Measurements from ENCODE around the gene DUOX2.
"Not testable (repeated sequence)": the region's sequence is repeated elsewhere in the genome, so short reads cannot be mapped to it uniquely, and the experiment has no call there.

Gene DUOX2

GRCh38 chr15:45084163-45084562 lies 29.8 kb downstream of the DUOX2 start:
- H3K27me3 Mint-ChIP-seq = peaks cover 14% of the 10 kb centered on the region
- no peak overlapping the region for H3K4me3 Mint-ChIP-seq
- no peaks in the 10 kb centered on the region for H3K9me3 Mint-ChIP-seq (ENCODE audit: low read depth)
- H3K4me1 Mint-ChIP-seq (ENCODE audit: low read depth) = no peaks in the 10 kb centered on the region
- H3K27ac Mint-ChIP-seq = no peak overlapping the region
- H3K36me3 Mint-ChIP-seq = no peaks in the 10 kb centered on the region

DNA sequence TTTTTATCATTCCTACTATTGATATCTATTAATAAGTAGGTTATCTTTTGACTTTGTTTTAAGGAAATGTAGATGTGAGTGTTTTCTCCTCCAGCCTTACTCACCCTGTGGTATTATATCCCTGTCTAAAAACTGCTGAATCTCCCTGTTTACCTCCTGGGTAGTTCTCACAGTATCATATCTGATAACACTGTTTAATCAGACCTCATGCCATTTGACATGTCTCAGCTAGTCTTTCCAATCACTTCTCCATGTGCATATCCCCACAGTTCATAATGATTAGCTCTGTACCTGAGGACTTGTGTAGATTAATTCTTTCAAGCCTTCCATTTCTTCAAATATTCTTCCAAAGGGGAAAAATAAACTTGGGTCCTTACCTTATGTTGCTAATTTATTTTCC lies 30.7 kb downstream of the DUOX2 start:
- Mint-ChIP-seq H3K9me3 (ENCODE audit: low read depth) (no peaks in the 10 kb centered on the region), H3K27ac (no peak overlapping the region), H3K4me3 (no peak overlapping the region), H3K27me3 (peaks cover 14% of the 10 kb centered on the region), H3K36me3 (no peaks in the 10 kb centered on the region), H3K4me1 (ENCODE audit: low read depth) (no peaks in the 10 kb centered on the region)

DNA sequence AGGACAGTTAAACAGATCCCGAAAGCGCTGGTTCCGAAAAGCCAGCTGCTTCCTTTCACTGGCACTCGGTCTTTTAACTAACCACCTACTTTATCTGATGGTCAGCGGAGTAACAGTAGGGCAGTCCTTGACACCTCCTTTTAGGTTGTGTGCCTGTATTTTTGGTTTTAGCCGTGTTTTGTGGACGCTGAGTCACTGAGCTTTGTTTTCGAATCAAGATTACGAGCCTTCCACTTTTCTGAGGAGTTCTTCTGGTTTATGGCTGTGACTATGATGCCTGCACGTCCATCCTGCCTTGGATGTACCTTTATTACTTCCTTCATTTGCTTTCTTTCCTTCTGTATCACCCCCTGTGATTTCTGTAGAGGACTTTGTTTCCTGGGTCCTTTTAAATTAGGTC lies 31.6 kb downstream of the DUOX2 start:
- not testable (repeated sequence) for H3K4me3 Mint-ChIP-seq; H3K27ac Mint-ChIP-seq; H3K4me1 Mint-ChIP-seq (ENCODE audit: low read depth); H3K36me3 Mint-ChIP-seq; H3K27me3 Mint-ChIP-seq; H3K9me3 Mint-ChIP-seq (ENCODE audit: low read depth)

- H3K27ac Mint-ChIP-seq = not testable (repeated sequence)
Observed at GRCh38 chr15:45080593-45080992, 33.4 kb downstream of the DUOX2 start.

DNA sequence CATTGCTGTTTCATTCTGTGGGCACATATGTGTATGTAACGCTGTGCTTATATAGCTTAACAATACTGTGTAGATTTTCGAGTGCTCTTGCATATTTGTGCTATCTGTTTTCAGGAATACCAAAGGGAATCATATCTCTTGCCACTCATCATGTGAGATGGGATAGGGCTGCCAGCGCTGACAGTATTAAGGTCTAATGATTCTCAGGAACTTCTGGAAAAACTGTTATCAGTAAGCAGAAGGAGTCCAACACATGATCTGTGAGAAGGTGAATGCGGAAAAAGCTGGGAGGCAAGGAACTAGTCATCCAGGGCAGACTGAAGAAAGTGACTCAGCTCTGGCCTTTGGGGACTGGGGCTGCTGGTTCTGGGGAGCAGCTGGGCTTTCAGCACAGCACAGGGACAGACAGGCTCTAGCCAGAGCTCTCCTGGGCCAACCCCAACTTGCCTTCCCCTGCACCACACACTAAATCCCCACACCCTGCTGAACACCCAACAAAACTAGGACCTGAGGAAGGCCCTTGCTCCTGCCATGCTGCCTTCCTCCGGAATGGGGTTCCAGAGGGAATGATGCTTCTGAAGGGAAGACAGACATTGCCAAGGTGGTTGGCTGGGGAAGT lies 34.2 kb downstream of the DUOX2 start:
- not testable (repeated sequence) for H3K9me3 Mint-ChIP-seq (ENCODE audit: low read depth); H3K4me3 Mint-ChIP-seq; H3K27ac Mint-ChIP-seq; H3K4me1 Mint-ChIP-seq (ENCODE audit: low read depth); H3K36me3 Mint-ChIP-seq; H3K27me3 Mint-ChIP-seq

More at GRCh38 chr15:45080593-45080992, 33.4 kb downstream of the DUOX2 start:
- H3K27me3 Mint-ChIP-seq; H3K4me1 Mint-ChIP-seq (ENCODE audit: low read depth); H3K9me3 Mint-ChIP-seq (ENCODE audit: low read depth); H3K36me3 Mint-ChIP-seq; H3K4me3 Mint-ChIP-seq: not testable (repeated sequence)

GRCh38 chr15:45079201-45079600 lies 34.8 kb downstream of the DUOX2 start:
- H3K4me3 Mint-ChIP-seq; H3K27ac Mint-ChIP-seq; H3K36me3 Mint-ChIP-seq; H3K27me3 Mint-ChIP-seq; H3K9me3 Mint-ChIP-seq (ENCODE audit: low read depth); H3K4me1 Mint-ChIP-seq (ENCODE audit: low read depth): not testable (repeated sequence)

- not testable (repeated sequence) for H3K9me3 Mint-ChIP-seq (ENCODE audit: low read depth); H3K27me3 Mint-ChIP-seq; H3K36me3 Mint-ChIP-seq; H3K4me3 Mint-ChIP-seq; H3K4me1 Mint-ChIP-seq (ENCODE audit: low read depth); H3K27ac Mint-ChIP-seq
Observed at GRCh38 chr15:45077391-45077790, 36.6 kb downstream of the DUOX2 start.

- not testable (repeated sequence) for H3K9me3 Mint-ChIP-seq (ENCODE audit: low read depth); H3K36me3 Mint-ChIP-seq; H3K4me1 Mint-ChIP-seq (ENCODE audit: low read depth); H3K4me3 Mint-ChIP-seq; H3K27ac Mint-ChIP-seq; H3K27me3 Mint-ChIP-seq
Observed at GRCh38 chr15:45075440-45076320, 38.3 kb downstream of the DUOX2 start.

GRCh38 chr15:45073602-45074001 lies 40.4 kb downstream of the DUOX2 start:
- H3K27me3 Mint-ChIP-seq; H3K27ac Mint-ChIP-seq; H3K36me3 Mint-ChIP-seq; H3K4me1 Mint-ChIP-seq (ENCODE audit: low read depth); H3K9me3 Mint-ChIP-seq (ENCODE audit: low read depth); H3K4me3 Mint-ChIP-seq: not testable (repeated sequence)

DNA sequence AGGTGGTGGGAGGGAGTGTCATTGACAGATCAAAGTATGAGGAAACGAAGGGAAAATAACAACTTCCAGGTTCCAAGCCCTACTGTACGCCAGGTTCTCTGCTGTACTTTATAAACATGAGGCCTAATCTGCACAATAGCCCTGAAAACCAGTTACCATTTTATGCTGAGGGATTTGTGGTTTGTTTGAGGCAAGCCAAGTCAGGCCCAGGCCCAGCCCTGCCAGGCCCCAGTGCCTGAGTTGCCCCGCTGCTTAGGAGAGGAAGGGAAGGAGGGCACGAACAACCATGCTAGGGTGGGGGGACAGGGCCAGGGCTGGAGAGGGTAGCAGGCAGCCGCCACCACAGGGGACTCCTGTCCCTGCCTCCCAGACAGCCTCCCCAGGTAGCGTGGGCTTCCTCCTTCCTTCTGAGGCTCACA lies 44.0 kb downstream of the DUOX2 start:
- not testable (repeated sequence) for H3K36me3 Mint-ChIP-seq; H3K9me3 Mint-ChIP-seq (ENCODE audit: low read depth); H3K27me3 Mint-ChIP-seq; H3K27ac Mint-ChIP-seq; H3K4me3 Mint-ChIP-seq; H3K4me1 Mint-ChIP-seq (ENCODE audit: low read depth)

DNA sequence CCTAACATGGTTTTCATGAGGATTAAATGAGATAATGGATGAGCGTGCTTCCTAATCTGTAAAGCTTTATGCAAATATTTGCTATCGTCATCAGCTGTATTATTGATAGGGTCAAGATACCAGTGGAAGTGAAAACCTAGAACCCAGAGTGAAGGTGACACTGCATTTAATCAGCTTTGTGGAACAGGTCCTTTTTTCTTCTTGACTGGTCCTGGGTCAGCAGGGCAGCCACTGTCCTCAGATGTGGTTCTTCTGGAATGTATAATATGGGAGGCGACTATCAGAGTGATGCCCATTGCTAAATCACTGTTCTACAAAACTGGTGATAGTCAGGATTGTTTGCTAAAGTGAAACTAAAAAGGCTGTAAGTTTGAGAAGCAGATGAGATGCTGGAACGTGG lies 49.6 kb downstream of the DUOX2 start:
- H3K9me3 Mint-ChIP-seq (ENCODE audit: low read depth) = no peaks in the 10 kb centered on the region
- H3K4me3 Mint-ChIP-seq = no peak overlapping the region
- H3K36me3 Mint-ChIP-seq = peaks cover 16% of the 10 kb centered on the region
- H3K4me1 Mint-ChIP-seq (ENCODE audit: low read depth) = peaks cover 7% of the 10 kb centered on the region
- H3K27ac Mint-ChIP-seq = no peak overlapping the region
- H3K27me3 Mint-ChIP-seq = no peaks in the 10 kb centered on the region

DNA sequence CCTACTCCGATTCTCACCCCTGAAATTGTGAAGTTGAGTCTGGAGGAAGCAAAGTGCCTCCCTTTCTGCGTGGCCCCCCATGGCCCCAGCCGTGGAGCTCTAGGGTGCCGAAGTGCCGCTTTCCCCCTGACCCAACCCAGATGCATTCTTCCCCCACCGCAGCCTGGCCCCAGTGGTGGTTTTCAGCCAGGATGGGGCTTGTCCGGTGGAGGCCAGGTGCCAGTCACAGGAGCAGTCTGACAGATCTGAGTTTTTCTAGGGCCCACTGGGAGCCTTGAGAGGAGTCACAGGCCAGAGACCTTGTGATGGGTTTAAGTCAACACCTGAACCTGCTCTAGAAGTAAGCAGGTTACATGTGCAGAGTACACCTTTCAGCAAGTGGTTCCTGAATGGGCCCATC lies 51.7 kb downstream of the DUOX2 start:
- not testable (repeated sequence) for H3K9me3 Mint-ChIP-seq (ENCODE audit: low read depth); H3K27ac Mint-ChIP-seq; H3K4me1 Mint-ChIP-seq (ENCODE audit: low read depth); H3K27me3 Mint-ChIP-seq; H3K4me3 Mint-ChIP-seq
- H3K36me3 Mint-ChIP-seq = peaks cover 18% of the 10 kb centered on the region

- not testable (repeated sequence) for H3K27me3 Mint-ChIP-seq; H3K4me3 Mint-ChIP-seq; H3K4me1 Mint-ChIP-seq (ENCODE audit: low read depth); H3K27ac Mint-ChIP-seq; H3K9me3 Mint-ChIP-seq (ENCODE audit: low read depth)
- peaks cover 20% of the 10 kb centered on the region for H3K36me3 Mint-ChIP-seq
Observed at GRCh38 chr15:45058690-45059675, 55.0 kb downstream of the DUOX2 start.

DNA sequence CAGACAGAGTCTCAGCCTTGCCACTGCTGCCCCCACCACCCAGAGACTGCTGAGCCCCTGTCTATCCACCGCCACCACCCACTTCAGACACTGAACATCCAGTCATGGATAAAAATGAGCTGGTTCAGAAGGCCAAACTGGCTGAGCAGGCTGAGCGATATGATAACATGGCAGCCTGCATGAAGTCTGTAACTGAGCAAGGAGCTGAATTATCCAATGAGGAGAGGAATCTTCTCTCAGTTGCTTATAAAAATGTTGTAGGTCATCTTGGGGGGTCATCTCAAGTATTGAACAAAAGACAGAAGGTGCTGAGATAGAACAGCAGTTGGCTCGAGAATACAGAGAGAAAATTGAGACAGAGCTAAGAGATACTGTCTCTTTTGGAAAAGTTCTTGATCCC lies 61.3 kb downstream of the DUOX2 start:
- not testable (repeated sequence) for H3K27ac Mint-ChIP-seq; H3K4me3 Mint-ChIP-seq; H3K27me3 Mint-ChIP-seq; H3K4me1 Mint-ChIP-seq (ENCODE audit: low read depth); H3K9me3 Mint-ChIP-seq (ENCODE audit: low read depth)
- H3K36me3 Mint-ChIP-seq = peaks cover 39% of the 10 kb centered on the region

DNA sequence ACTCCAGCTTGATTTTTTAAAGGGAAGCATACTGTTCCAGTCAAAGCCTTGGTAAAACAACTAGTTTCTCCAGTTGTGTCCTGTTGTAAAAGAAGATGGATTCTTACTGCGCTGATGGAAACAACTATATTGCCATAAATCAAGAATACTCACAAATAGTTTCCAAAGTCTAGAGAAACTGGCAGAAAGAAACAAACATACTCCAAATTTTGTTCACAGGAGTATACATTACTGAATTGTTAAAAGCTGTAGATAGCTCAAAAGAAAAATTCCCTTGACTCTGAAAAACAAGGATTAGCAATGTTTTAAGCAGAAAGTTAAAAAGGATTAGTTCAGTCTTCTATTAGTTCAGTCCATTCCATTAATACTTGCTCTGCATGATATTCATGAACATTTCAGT lies 63.4 kb downstream of the DUOX2 start:
- Mint-ChIP-seq H3K9me3 (ENCODE audit: low read depth) (no peaks in the 10 kb centered on the region), H3K27ac (no peak overlapping the region), H3K36me3 (peaks cover 37% of the 10 kb centered on the region), H3K4me1 (ENCODE audit: low read depth) (no peaks in the 10 kb centered on the region), H3K4me3 (no peak overlapping the region), H3K27me3 (no peaks in the 10 kb centered on the region)

Measured in activated naive CD8-positive, alpha-beta T cell (primary cell).